WTC11 (cell line): ENCODE measurements around the gene PLEKHA5. TPM values are rescaled to one million over a fixed set of nuclear protein-coding genes. Genes with fewer than 3 reads are reported as not detected.

Experiments
- ATAC-seq: fragments of 200-7000 bp; cut with Tn5 transposase; 2 replicates; pipeline ENCODE4 v1.10.0; 2021; ENCODE audit warnings: mild to moderate bottlenecking, moderate library complexity
- CTCF ChIA-PET: fragments of 300-600 bp; sonication (Branson Sonifier 250); formaldehyde crosslinking; loops from one replicate; lab custom pipeline; 2021; ENCODE audit warnings: antibody characterized with exemption; lab: Charles Lee
- POLR2A ChIA-PET: fragments of 350-600 bp; sonication (Branson Sonifier 250); formaldehyde crosslinking; loops from one replicate; lab custom pipeline; 2021; ENCODE audit warnings: antibody characterized with exemption; lab: Charles Lee
- DNase-seq: peaks from one replicate; pipeline ENCODE4 v3.0.0; 2021; ENCODE audit warnings: low spot score
- H3K27ac Mint-ChIP-seq: 2 replicates; pipeline ENCODE4 v1.8.0; 2021; ENCODE audit warnings: mixed read lengths
- H3K27me3 Mint-ChIP-seq: 2 replicates; pipeline ENCODE4 v1.8.0; 2021; ENCODE audit warnings: low read depth, mild to moderate bottlenecking, moderate library complexity, mixed read lengths
- H3K36me3 Mint-ChIP-seq: 2 replicates; pipeline ENCODE4 v1.8.0; 2021; ENCODE audit warnings: mixed read lengths
- H3K4me1 Mint-ChIP-seq: 2 replicates; pipeline ENCODE4 v1.8.0; 2022; ENCODE audit warnings: mixed read lengths
- H3K4me3 Mint-ChIP-seq: 2 replicates; pipeline ENCODE4 v1.8.0; 2021; ENCODE audit warnings: mild to moderate bottlenecking, moderate library complexity, mixed read lengths
- H3K9me3 Mint-ChIP-seq: 2 replicates; pipeline ENCODE4 v1.8.0; 2021; ENCODE audit warnings: mixed read lengths
- ETV6 ChIP-seq: sonication (generic); formaldehyde crosslinking; IDR thresholded peaks from 2 replicates; pipeline ENCODE4 v1.8.1; 2022; ENCODE audit warnings: mild to moderate bottlenecking, missing genetic modification reagents
- FOXP1 ChIP-seq: sonication (generic); formaldehyde crosslinking; IDR thresholded peaks from 2 replicates; pipeline ENCODE4 v1.8.0; 2022; ENCODE audit warnings: missing genetic modification reagents, mild to moderate bottlenecking, moderate library complexity, borderline replicate concordance
- GRHL2 ChIP-seq: fragments of 250-450 bp; sonication (Bioruptor Pico); IDR thresholded peaks from 2 replicates; pipeline ENCODE4 v1.8.0; 2022; ENCODE audit warnings: mild to moderate bottlenecking, moderate library complexity; ENCODE audit not compliant: insufficient replicate concordance, severe bottlenecking
- IRF2 ChIP-seq: sonication (generic); formaldehyde crosslinking; IDR thresholded peaks from 2 replicates; pipeline ENCODE4 v1.8.0; 2022; ENCODE audit warnings: low read depth, missing genetic modification reagents, borderline replicate concordance
- JUN ChIP-seq: sonication (generic); formaldehyde crosslinking; IDR thresholded peaks from 2 replicates; pipeline ENCODE4 v1.8.0; 2023; ENCODE audit warnings: mild to moderate bottlenecking, missing genetic modification reagents
- NFE2L1 ChIP-seq: sonication (generic); formaldehyde crosslinking; IDR thresholded peaks from 2 replicates; pipeline ENCODE4 v1.8.1; 2023; ENCODE audit warnings: missing genetic modification reagents
- NFYB ChIP-seq: sonication (generic); formaldehyde crosslinking; conservative IDR thresholded peaks from 2 replicates; pipeline ENCODE4 v1.8.0; 2022; ENCODE audit warnings: low read depth, missing genetic modification reagents
- NR3C1 ChIP-seq: sonication (generic); formaldehyde crosslinking; conservative IDR thresholded peaks from 2 replicates; pipeline ENCODE4 v1.8.1; 2023; ENCODE audit warnings: low read depth, mild to moderate bottlenecking, missing genetic modification reagents
- SMAD4 ChIP-seq: sonication (generic); formaldehyde crosslinking; IDR thresholded peaks from 2 replicates; pipeline ENCODE4 v1.8.0; 2022; ENCODE audit warnings: mild to moderate bottlenecking, missing genetic modification reagents
- SP1 ChIP-seq: sonication (generic); formaldehyde crosslinking; conservative IDR thresholded peaks from 2 replicates; pipeline ENCODE4 v1.8.1; 2022; ENCODE audit warnings: missing genetic modification reagents
- ZNF671 ChIP-seq: fragments of 250-450 bp; sonication (Bioruptor Pico); IDR thresholded peaks from 2 replicates; pipeline ENCODE4 v1.8.0; 2021; ENCODE audit warnings: mild to moderate bottlenecking
- total RNA-seq: library from RNA; stranded (reverse); gene quantifications from 3 replicates; pipeline ENCODE4 v1.2.3, GENCODE V29; 2021
- TF ChIP-seq, protein P1 (sequence below): sonication (generic); formaldehyde crosslinking; IDR thresholded peaks from 2 replicates; pipeline ENCODE4 v1.8.1; 2022; ENCODE audit warnings: mild to moderate bottlenecking, moderate library complexity, missing genetic modification reagents
- TF ChIP-seq, protein P2 (sequence below): fragments of 250-450 bp; sonication (Bioruptor Pico); IDR thresholded peaks from 2 replicates; pipeline ENCODE4 v1.9.0; 2021; ENCODE audit warnings: mild to moderate bottlenecking
- TF ChIP-seq, protein P3 (sequence below): fragments of 250-450 bp; sonication (Bioruptor Pico); IDR thresholded peaks from 2 replicates; pipeline ENCODE4 v1.9.0; 2021; ENCODE audit warnings: mild to moderate bottlenecking
- TF ChIP-seq, protein P4 (sequence below): sonication (generic); formaldehyde crosslinking; IDR thresholded peaks from 2 replicates; pipeline ENCODE4 v1.8.0; 2023; ENCODE audit warnings: missing genetic modification reagents, mild to moderate bottlenecking, borderline replicate concordance
- TF ChIP-seq, protein P5 (sequence below): fragments of 250-450 bp; sonication (Bioruptor Pico); conservative IDR thresholded peaks from 2 replicates; pipeline ENCODE4 v1.9.0; 2021; ENCODE audit warnings: mild to moderate bottlenecking
- TF ChIP-seq, protein P6 (sequence below): sonication (generic); formaldehyde crosslinking; IDR thresholded peaks from 2 replicates; pipeline ENCODE4 v1.8.0; 2022; ENCODE audit warnings: mild to moderate bottlenecking, missing genetic modification reagents
- TF ChIP-seq, protein P7 (sequence below): sonication (generic); formaldehyde crosslinking; IDR thresholded peaks from 2 replicates; pipeline ENCODE4 v1.8.1; 2022; ENCODE audit warnings: low read depth, missing genetic modification reagents, borderline replicate concordance

Gene PLEKHA5
- total RNA-seq, 1 experiment from 2014 or later = 61.1 TPM

DNA sequence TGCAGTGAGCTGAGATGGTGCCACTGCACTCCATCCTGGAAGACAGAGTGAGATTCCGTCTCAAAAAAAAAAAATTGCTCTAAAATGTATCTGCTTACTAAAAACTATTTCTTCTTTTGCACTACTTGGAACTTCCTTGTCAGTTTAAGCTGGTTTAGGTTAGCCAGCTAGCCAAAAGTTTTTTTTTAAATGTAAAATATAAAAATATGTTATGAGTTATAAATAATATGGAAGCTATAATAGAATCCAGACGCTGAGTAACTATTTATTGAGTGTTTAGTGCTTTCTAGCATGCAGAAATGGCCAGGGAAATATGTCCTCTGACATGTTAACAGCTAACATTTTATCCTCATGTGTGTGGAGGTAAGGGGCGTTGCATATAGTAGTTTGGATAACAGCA, 85.6 kb downstream of the PLEKHA5 start:
- Mint-ChIP-seq H3K9me3 (peaks cover 9% of the 10 kb centered on the region), H3K4me1 (peaks cover 28% of the 10 kb centered on the region), H3K36me3 (peaks cover 14% of the 10 kb centered on the region), H3K4me3 (no peak overlapping the region), H3K27ac (no peak overlapping the region), H3K27me3 (no peaks in the 10 kb centered on the region)
- ChIA-PET POLR2A (interaction anchor here (0.5 to 0.7 kb wide), 2 partner anchors 24 to 45 kb away, joined by 3 read pairs; no protein-coding TSS in a partner anchor), CTCF (no interaction called here)
- no peak for ATAC-seq
- no peak for DNase-seq
- TF ChIP-seq JUN (no peak), IRF2 (CRISPR knock-in tag) (no peak), SMAD4 (CRISPR knock-in tag) (no peak), FOXP1 (CRISPR knock-in tag) (no peak), NR3C1 (CRISPR knock-in tag) (no peak), GRHL2 (no peak), ZNF671 (no peak), ETV6 (CRISPR knock-in tag) (no peak), SP1 (CRISPR knock-in tag) (no peak), NFYB (no peak), NFE2L1 (CRISPR knock-in tag) (no peak)
- TF ChIP-seq, protein P1, sequence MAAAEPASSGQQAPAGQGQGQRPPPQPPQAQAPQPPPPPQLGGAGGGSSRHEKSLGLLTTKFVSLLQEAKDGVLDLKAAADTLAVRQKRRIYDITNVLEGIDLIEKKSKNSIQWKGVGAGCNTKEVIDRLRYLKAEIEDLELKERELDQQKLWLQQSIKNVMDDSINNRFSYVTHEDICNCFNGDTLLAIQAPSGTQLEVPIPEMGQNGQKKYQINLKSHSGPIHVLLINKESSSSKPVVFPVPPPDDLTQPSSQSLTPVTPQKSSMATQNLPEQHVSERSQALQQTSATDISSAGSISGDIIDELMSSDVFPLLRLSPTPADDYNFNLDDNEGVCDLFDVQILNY (CRISPR knock-in tag) = no peak
- TF ChIP-seq, protein P2, sequence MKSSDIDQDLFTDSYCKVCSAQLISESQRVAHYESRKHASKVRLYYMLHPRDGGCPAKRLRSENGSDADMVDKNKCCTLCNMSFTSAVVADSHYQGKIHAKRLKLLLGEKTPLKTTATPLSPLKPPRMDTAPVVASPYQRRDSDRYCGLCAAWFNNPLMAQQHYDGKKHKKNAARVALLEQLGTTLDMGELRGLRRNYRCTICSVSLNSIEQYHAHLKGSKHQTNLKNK (CRISPR knock-in tag) = no peak
- TF ChIP-seq, protein P3, sequence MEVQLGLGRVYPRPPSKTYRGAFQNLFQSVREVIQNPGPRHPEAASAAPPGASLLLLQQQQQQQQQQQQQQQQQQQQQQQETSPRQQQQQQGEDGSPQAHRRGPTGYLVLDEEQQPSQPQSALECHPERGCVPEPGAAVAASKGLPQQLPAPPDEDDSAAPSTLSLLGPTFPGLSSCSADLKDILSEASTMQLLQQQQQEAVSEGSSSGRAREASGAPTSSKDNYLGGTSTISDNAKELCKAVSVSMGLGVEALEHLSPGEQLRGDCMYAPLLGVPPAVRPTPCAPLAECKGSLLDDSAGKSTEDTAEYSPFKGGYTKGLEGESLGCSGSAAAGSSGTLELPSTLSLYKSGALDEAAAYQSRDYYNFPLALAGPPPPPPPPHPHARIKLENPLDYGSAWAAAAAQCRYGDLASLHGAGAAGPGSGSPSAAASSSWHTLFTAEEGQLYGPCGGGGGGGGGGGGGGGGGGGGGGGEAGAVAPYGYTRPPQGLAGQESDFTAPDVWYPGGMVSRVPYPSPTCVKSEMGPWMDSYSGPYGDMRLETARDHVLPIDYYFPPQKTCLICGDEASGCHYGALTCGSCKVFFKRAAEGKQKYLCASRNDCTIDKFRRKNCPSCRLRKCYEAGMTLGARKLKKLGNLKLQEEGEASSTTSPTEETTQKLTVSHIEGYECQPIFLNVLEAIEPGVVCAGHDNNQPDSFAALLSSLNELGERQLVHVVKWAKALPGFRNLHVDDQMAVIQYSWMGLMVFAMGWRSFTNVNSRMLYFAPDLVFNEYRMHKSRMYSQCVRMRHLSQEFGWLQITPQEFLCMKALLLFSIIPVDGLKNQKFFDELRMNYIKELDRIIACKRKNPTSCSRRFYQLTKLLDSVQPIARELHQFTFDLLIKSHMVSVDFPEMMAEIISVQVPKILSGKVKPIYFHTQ (CRISPR knock-in tag) = no peak
- TF ChIP-seq, protein P4, sequence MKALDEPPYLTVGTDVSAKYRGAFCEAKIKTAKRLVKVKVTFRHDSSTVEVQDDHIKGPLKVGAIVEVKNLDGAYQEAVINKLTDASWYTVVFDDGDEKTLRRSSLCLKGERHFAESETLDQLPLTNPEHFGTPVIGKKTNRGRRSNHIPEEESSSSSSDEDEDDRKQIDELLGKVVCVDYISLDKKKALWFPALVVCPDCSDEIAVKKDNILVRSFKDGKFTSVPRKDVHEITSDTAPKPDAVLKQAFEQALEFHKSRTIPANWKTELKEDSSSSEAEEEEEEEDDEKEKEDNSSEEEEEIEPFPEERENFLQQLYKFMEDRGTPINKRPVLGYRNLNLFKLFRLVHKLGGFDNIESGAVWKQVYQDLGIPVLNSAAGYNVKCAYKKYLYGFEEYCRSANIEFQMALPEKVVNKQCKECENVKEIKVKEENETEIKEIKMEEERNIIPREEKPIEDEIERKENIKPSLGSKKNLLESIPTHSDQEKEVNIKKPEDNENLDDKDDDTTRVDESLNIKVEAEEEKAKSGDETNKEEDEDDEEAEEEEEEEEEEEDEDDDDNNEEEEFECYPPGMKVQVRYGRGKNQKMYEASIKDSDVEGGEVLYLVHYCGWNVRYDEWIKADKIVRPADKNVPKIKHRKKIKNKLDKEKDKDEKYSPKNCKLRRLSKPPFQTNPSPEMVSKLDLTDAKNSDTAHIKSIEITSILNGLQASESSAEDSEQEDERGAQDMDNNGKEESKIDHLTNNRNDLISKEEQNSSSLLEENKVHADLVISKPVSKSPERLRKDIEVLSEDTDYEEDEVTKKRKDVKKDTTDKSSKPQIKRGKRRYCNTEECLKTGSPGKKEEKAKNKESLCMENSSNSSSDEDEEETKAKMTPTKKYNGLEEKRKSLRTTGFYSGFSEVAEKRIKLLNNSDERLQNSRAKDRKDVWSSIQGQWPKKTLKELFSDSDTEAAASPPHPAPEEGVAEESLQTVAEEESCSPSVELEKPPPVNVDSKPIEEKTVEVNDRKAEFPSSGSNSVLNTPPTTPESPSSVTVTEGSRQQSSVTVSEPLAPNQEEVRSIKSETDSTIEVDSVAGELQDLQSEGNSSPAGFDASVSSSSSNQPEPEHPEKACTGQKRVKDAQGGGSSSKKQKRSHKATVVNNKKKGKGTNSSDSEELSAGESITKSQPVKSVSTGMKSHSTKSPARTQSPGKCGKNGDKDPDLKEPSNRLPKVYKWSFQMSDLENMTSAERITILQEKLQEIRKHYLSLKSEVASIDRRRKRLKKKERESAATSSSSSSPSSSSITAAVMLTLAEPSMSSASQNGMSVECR (CRISPR knock-in tag) = no peak
- TF ChIP-seq, protein P5, sequence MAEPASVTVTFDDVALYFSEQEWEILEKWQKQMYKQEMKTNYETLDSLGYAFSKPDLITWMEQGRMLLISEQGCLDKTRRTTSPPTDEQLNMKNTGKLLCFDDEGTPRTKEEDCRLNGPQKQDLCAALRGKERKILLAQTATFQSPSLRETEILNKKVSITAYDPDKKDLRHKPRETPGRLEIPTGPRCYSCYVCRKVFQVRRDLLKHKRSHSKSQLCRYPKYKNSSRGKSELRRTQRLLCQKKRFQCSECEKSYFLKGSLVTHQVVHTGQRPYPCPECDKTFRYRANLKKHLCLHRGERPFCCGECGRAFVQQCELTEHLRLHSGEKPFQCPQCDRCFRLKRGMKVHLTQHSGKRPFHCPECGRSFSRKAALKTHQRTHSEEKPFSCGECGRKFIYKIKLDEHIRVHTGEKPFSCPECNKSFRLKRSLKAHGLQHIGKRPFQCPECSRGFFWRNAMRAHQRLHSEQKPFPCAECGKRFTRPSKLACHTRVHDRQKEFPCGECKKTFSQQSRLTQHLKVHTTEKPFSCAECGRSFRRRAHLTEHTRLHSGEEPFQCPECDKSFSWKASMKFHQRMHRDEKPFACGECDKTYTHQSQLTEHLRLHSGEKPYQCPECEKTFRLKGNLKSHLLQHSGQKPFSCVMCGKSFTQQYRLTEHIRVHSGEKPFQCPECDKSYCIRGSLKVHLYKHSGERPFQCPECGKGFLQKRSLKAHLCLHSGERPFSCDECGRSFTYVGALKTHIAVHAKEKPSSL = no peak
- TF ChIP-seq, protein P6, sequence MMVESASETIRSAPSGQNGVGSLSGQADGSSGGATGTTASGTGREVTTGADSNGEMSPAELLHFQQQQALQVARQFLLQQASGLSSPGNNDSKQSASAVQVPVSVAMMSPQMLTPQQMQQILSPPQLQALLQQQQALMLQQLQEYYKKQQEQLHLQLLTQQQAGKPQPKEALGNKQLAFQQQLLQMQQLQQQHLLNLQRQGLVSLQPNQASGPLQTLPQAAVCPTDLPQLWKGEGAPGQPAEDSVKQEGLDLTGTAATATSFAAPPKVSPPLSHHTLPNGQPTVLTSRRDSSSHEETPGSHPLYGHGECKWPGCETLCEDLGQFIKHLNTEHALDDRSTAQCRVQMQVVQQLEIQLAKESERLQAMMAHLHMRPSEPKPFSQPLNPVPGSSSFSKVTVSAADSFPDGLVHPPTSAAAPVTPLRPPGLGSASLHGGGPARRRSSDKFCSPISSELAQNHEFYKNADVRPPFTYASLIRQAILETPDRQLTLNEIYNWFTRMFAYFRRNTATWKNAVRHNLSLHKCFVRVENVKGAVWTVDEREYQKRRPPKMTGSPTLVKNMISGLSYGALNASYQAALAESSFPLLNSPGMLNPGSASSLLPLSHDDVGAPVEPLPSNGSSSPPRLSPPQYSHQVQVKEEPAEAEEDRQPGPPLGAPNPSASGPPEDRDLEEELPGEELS (CRISPR knock-in tag) = no peak
- TF ChIP-seq, protein P7, sequence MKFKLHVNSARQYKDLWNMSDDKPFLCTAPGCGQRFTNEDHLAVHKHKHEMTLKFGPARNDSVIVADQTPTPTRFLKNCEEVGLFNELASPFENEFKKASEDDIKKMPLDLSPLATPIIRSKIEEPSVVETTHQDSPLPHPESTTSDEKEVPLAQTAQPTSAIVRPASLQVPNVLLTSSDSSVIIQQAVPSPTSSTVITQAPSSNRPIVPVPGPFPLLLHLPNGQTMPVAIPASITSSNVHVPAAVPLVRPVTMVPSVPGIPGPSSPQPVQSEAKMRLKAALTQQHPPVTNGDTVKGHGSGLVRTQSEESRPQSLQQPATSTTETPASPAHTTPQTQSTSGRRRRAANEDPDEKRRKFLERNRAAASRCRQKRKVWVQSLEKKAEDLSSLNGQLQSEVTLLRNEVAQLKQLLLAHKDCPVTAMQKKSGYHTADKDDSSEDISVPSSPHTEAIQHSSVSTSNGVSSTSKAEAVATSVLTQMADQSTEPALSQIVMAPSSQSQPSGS (CRISPR knock-in tag) = no peak
